COR-L47 (cell line): ENCODE measurements around the gene KCNAB1.

Experiments
- DNase-seq: peaks from one replicate; lab custom pipeline; 2025; lab: John Stamatoyannopoulos, UW

Gene KCNAB1

DNA sequence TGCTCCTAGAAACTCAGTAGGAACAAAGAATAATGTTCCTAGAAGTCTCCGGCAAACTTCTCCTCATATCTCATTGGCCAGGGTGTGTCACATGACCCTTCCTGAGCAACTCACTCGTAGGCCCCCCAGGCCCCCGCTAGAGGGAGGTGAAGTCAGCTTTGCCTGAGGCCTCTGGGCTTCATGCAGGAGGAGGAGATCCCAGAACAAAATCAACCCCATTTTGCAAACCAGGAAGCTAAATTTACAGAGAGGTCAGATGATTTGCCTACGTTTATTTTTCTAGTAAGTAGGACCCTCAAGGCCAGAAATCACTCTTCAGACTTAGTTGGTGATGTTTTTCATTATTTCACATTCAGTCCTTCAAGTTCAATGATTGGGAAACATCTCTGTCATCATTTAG, 335.5 kb downstream of the KCNAB1 start:
- DNase-seq, result no peak

DNA sequence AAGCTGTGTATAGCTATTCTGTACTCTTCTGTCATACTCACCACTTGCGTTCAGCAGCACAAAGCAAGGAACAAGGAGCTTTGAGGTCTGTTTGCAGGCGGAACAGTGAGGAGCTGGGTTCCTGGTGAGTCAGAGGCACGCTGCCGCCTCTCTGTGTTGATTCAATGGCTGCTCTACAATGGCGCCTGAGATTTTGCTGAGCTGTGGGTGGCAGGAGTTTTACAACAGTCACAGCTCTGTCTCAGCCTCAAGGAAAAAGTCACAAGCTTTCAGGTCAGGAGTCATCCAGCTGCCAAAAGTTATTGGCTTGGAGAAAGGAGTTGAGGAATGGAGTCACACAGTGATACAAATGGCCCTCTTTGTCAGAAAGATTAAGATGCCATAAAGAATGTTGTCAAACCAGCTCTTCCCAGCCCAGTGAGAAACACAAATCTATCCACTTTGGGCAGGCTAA, 336.4 kb downstream of the KCNAB1 start:
- DNase-seq, result no peak

DNA sequence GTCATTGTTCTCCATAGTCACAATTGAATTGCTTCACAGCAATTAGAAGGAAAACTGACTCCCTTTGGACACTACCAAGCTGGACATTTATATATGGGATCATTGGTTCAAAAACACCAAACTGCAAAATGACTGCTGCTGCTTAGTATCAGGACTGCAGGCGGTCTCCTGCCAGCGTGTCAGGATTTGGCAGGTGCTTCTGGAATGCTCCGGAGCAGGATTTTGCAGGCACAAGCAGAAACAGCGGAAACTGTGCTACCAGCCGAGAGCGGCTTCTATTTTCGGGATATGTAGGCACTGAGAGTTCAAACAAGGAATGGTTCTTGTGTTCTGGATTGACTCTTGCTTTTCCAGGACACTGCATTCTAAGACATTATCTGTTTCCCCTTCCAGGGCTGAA, 339.1 kb downstream of the KCNAB1 start:
- no peak for DNase-seq

DNA sequence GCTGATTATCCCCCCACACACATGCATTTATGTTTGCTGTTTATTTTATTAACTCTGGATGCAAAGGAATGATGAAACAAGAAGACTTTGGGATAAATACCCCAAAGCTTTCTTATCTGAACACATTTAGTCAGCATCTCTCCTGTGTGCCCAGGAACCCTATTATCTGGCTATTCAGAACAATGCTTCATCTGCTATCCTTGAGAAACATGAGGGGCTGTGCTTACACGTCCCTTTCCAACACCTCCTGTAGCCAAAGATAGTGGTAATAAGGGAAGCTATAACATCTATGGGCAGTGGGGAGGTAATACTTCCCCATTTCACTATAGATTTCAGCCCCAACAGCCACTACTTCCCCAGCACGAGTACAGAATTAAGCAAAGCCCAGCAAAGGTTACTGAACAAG, 339.8 kb downstream of the KCNAB1 start:
- DNase-seq, result no peak

DNA sequence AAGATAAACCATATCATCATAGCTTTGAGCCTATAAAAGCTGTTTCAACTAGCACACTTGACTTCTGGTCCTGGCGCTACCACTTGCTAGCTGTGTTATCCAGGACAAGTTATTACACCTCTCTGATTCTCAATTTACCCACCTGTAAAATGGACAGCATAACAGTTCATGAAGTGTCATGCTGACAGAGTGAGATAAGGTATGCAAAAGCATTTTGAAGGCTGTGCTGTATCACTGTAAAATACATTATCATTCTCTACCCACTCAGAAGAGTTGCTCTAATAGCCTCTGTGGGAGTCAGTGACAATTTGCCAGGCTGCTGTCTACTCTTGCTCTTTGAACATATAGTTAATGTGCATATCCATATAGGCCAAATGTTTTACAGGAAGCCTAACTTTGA, 341.5 kb downstream of the KCNAB1 start:
- no peak for DNase-seq

DNA sequence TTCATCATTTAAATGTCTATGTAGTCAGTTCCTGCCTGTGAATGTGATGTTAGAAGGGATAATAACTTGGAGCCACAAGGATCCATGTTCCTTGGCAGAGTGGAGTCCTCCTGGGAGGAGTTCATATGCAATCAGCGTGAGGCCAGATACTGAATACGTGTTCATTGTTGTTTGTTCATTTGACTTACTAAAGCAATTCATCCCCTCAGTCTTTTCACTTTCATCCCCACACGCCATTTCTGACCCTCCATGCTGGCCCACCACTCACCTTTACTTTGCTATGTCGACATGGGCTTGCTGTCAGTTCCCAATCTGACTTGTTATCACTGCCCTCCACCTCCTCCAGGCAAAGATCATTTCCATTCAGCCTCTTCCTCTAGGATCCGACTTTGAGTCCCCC, 342.7 kb downstream of the KCNAB1 start:
- DNase-seq, result no peak

DNA sequence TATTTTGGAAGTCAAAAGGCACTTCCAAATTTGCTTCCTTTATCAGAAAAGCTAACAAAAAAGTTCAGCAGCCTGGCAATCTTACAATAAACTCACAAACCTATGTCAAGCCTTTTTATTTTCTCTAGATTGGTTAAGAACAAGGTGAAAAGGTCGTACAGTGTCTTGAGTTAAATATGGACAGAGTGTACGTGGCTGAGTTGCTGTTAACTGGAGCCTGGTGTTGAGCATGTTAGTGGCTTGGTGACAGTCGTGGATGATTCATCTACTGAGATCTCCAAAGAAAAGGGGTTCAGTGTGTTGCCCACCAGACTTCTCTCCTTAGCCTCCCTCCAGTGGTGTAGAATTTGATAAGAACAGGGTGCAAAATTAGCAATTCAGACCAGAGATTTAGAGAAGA, 344.8 kb downstream of the KCNAB1 start:
- DNase-seq, result no peak

DNA sequence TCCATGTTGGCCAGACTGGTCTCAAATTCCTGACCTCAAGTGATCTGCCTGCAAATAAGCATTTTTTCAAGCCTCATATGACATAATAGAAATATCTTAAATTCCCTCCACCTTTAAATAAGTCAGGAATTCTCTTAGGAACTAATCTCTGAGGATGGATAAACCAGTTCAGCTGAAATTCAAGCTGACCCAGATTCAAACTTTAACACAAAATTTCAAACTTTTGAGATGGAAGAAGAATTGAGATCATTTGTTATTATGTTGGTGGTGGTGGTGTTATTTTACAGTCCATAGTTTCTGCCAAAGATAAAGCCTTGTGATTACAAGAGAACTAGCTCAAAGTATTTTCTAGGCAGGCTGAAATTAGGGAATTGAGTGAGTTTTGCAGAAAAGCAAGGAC, 349.1 kb downstream of the KCNAB1 start:
- DNase-seq, result no peak

DNA sequence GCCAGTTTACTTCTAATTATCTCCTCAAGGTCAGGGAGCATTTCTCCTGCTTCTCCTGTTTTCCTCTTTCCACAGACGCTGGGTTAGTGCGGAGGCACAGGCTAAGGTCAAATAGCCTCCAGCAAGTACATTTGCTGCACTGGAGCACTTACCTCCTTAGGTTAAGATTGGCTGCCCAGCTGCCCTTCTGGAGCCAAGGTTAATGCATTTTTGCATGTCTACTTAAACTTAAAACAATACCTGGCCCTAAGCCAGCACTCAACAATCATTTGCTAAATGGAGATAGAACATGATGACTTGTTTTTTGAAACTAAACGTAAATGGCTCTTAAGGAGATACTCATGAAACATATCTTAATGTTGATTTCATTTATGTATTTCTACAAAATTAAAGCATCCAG, 351.1 kb downstream of the KCNAB1 start:
- DNase-seq, result no peak

DNA sequence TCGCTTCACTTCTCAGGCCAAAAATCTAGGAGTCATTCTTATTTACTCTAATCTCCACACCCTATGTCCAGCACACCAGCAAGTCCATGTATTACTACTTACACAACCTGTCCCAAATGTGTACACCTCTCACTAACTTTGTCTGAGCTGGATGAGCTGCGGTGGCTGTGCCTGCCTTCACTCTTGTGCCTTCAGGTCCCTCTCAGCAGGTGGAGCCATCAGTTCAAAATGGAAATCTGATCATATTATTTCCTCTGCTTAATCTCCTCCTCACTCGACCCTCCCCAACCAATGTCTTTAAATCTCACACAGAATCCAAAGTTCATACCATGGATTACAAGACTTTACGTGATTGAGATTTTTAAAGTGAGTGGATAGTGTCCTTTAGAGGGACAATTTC, 351.8 kb downstream of the KCNAB1 start:
- no peak for DNase-seq

DNA sequence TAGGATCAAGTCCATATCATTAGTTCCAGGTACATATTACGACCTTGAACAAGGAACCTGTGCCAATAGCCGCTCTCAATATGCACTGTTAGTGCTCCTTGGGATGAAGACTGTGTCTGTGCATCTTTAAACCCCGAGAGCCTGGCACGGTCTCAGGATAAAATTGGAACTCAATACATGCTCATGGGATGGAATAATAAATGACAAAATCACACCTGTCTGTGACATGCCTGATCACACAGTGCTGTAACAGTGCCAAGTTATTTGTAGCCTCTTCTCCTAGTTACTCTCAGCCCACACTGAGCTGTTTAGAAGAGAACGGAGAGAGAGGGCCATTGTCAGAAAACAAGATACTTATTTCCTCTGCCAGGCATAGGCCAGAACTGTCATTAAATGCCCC, 352.3 kb downstream of the KCNAB1 start:
- peak; percentile 33 for DNase-seq

DNA sequence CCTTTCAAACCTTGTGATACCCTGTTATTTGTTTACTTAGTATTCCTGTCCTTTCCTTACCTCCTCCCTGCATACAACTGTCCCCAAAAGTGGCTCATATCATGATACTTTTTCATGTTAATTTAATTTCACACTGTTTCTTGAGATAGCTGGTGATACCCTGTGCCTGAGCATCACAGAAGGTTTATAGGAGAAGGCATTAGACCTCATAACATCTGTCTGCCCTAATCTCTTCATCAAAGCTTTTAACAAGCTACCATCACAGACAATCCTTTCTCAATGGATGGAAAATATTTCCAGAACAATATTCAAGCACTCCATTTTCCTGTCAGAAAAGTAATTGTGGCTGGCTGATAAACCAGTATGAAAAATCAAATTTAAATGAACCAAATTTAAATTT, 353.0 kb downstream of the KCNAB1 start:
- no peak for DNase-seq

DNA sequence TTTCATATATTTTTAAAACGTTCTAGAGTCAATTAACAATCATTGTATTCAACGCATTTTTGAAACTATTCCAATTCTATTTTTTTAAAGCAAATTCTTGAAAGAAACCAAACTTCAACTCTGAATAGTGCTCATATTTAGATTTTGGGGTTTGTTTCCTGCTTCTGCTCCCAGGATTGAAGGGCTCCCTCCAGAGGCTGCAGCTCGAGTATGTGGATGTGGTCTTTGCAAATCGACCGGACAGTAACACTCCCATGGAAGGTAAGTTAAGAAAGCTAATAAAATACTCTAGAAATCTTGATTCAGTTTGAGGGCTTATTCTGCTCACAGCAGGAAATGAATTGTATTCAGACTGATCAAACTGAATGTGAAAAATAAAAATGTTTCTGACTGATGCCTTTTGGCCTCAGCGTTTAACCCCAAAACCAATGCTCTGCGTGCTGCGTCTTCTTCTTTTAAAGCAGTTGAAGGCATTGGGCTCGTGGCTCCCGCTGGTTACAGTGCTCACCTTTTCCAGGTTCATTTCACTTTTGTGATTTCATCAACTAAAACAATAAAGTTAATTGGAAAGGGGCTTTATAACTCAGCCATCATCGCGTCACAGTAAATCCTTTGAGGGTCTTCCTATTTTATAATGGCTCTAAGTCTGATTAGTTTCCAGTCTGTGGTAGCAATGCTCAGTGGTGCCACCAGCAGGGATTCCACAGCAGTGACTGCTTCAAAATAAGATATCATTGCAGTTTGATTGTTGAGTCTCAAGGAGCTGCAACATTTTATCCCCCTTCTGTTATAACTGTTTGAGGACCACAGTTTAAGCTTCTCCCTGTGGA, 354.4 kb downstream of the KCNAB1 start:
- DNase-seq, result peak; percentile 3

DNA sequence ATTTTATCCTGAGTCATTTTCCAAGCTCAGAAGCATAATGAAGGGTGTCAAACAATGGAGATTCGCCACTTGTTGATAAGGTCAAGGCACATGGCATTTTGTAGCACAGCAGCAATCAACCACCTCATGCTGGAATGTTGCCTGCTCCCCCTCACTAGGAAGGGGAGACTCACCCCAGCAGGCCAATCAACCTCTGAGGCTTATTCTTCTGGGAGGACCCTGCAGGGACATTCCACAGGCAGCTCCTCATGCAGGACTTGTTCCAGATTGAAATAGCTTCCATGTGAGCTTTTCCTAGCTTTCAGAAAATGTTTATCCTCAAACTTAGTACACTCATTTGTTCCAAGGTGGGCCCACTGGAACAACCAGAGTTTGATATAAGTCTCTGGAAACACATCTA, 356.9 kb downstream of the KCNAB1 start:
- no peak for DNase-seq

DNA sequence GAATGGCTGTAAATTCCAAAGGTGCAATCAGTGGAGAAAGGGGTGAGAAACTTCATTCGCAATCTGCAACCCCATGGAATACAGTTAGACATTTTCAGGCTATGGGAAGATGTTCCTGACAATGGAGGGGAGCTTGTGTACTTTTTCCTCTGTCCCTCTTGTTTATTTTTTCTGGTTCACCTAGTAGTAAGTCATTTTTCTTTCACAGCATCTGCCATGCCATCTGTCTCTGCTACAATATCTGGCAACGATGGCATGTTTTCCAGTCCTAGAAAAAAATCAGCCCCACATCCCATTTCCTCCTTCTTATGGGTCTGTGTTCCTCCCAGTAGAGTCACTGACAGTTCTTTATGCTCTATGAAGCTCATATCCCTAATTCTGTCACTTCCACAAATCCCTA, 358.5 kb downstream of the KCNAB1 start:
- DNase-seq, result no peak

DNA sequence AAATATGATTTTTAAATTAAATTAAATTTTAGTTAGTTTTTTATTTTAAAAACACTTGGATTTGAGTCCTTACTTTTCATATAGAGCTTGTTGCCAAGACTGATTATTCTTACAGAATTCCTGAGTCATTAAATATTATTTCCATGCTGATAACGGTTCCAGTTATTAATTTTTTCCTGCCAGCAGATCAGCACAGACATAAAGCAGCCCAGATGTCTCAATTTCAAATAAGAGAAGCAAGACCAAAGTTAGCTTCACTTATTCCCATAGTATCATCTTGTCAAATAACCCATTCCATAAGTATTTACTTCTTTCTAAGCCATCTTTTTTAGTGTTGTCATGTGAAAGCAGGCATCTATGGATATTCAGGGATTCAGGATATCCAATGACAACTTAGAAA, 359.2 kb downstream of the KCNAB1 start:
- DNase-seq, result no peak

DNA sequence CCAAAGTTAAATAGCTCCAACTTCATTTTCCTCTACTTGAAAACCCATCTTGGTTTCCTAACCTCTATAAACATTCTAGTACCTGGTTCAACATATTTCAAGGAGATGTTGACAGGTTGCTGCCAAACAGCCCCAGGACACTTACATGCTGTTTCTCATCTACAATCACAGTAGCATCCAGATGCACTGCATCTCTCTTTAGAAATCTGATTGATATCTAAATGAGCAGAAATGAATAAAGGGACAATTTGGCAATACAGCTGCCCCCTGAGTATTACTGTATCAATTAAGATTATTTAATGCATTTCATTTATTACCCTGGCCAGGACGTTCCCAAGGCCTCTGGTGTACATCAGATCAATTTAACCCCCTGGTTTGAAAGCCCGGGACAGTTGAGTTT, 360.6 kb downstream of the KCNAB1 start:
- DNase-seq, result no peak

DNA sequence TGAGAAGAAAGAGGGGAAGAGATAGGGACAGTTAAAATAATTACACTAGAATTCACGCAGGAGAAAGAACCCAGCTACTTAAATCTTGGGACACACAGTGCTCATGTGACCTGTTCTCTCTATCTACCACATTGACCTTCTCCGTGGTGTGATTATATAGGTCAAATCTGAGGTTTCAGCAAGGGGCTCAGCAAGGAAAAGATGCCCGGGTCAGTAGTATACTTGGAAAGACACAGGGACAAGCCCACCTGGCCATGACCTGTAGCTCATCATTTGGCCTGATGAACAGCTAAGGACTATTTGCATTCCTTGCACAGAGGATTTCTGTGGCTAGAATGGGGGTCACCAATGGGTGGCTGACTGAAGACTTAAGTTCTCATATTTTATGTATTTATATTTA, 362.6 kb downstream of the KCNAB1 start:
- no peak for DNase-seq

DNA sequence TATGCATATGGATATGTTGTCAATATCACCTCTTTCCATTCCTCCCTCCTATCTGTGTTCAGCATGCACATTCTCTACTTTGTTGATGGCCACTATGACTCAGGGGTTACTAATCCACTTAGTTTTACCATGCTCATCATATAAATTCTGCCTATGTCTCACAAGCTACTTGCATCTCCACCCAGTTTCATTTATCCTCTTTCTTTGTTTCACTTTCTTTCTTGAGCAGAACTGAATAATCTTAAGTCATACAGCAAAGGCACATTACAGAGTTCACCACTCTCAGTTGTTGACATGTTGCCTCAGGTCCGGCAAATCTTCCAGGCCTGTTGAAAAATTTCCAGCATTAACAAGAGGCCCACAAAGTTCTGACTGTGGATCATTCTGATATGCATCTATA, 363.0 kb downstream of the KCNAB1 start:
- no peak for DNase-seq

DNA sequence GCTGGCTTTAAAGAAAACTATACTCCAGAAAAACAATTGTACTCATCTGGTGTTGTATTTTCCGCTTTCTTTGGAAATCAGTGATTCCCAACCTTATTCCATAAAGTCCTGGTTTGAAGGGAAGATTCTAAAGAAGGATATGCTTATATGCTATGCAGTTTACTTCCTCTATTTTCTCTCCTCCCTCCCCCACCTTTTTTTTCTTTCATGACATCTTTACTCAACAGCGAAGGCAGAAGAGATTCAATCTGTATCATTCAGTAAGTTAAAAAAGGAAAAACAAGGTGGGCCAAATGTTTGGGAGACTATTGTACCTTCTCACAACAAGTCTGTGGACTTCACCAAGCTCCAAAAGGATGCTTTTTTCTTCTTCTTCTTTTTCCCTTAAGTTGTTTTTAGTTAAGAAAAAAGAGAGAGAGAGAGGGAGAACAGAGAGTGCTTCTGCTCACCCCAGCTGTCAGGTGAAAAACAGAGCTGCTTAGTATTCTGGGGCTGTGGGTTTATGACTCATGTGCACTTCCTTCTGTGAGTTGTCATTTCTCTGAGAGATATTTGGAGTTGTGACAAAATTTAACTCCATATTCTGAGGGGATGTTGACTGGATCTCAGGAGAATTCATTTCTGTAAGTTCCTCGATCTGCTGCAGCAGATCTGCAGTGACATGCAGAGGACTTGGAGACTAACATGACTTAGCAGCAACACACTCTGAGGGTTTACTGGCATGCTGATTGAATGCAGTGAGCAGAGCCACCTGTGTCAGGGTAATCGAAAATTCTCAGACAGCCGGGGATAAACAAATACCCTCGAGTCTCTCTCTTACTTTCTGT, 363.8 kb downstream of the KCNAB1 start:
- no peak for DNase-seq

DNA sequence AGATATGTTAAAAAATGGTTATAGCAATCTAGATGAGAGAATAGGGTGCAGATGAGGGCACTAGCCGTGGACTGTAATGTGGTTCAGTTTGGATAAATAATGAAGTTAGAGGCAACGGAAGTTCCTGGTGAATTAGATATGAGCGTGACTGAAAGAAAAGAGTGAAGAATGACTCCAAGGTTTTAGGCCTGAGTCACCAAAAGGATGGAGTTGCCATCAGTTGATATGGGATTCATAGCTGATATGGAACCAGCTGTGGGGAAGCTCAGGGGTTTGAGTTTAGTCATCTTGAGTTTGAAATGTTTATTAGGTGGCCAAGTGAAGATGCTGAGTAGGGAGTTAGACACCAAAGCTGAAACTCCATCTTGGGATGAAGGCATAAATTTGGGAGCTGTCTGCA, 368.4 kb downstream of the KCNAB1 start:
- DNase-seq, result no peak

DNA sequence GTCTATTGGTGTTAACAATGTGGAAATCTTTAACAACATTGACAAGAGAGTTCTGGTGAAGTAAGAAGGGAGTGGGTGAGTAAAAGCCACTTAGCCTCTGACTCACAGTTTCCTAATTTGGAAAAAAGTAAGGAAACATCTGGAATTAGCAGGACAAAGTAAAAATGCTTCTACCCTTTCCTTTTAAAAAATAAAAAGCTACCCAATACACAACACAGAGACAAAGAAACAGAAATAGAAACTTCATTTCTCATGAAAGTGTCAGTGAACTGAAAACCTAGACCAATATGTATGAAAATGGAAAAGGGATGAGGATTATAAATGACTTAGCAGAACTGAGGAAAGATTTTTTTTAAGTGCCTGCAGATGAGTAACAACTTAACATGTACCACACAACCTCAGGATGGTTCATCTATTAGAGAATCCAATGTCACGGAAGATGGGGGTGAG, 369.1 kb downstream of the KCNAB1 start:
- DNase-seq, result no peak

DNA sequence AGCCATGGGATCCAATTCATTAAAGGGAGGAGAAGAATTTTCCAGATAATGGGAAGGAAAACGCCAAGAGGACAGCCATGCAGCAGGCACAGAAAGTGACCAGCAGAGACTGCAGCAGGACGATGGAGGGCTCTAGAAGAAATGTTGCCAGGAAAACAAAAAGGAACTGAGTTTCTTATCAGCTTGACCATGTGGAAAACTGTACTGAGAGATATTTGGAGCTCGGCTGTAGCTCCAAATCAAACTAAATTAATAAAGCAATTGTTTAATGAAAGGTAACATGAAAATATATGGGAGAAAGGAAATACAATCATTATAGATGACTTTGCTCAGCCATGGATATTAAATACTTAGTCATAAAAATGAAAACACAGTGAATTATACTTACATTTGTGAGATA, 370.8 kb downstream of the KCNAB1 start:
- no peak for DNase-seq
